Right ventricle myocardium superior (tissue), 1 donor: Measurements from ENCODE around the gene TICRR. TPM values are rescaled to one million over a fixed set of nuclear protein-coding genes. Genes with fewer than 3 reads are reported as not detected.
"Not testable (repeated sequence)": the region's sequence is repeated elsewhere in the genome, so short reads cannot be mapped to it uniquely, and the experiment has no call there.

Experiments used
- ATAC-seq: fragments of 200-7000 bp; cut with Tn5 transposase; one replicate; pipeline ENCODE4 v1.9.1; 2020; ENCODE audit warnings: mild to moderate bottlenecking; ENCODE audit not compliant: poor library complexity
- DNase-seq: peaks from one replicate; pipeline ENCODE4 v3.0.0-alpha.2; 2020
- intact Hi-C: fragments of 100-400 bp; cut with DNase I; formaldehyde crosslinking; loops from one replicate; pipeline ENCODE4 v1.11.2; 2022
- long read RNA-seq: library from polyadenylated mRNA; unstranded; transcript quantifications from one replicate; pipeline ENCODE4 v2.0.0, GENCODE V29; 2021
- total RNA-seq: library from RNA; stranded (reverse); fragmentation: NEBNext Ultra II Directional; extraction: Animal tissue kit (Norgen Biotek cat#: 25700); gene quantifications from one replicate; pipeline ENCODE4 v1.2.1, GENCODE V29; 2021
- donor health status: DM: no; HTN: yes; CAD: no; lungs with severe emphysema.

Gene TICRR, protein sequence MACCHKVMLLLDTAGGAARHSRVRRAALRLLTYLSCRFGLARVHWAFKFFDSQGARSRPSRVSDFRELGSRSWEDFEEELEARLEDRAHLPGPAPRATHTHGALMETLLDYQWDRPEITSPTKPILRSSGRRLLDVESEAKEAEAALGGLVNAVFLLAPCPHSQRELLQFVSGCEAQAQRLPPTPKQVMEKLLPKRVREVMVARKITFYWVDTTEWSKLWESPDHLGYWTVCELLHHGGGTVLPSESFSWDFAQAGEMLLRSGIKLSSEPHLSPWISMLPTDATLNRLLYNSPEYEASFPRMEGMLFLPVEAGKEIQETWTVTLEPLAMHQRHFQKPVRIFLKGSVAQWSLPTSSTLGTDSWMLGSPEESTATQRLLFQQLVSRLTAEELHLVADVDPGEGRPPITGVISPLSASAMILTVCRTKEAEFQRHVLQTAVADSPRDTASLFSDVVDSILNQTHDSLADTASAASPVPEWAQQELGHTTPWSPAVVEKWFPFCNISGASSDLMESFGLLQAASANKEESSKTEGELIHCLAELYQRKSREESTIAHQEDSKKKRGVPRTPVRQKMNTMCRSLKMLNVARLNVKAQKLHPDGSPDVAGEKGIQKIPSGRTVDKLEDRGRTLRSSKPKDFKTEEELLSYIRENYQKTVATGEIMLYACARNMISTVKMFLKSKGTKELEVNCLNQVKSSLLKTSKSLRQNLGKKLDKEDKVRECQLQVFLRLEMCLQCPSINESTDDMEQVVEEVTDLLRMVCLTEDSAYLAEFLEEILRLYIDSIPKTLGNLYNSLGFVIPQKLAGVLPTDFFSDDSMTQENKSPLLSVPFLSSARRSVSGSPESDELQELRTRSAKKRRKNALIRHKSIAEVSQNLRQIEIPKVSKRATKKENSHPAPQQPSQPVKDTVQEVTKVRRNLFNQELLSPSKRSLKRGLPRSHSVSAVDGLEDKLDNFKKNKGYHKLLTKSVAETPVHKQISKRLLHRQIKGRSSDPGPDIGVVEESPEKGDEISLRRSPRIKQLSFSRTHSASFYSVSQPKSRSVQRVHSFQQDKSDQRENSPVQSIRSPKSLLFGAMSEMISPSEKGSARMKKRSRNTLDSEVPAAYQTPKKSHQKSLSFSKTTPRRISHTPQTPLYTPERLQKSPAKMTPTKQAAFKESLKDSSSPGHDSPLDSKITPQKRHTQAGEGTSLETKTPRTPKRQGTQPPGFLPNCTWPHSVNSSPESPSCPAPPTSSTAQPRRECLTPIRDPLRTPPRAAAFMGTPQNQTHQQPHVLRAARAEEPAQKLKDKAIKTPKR (N-terminal part only)
- 0.05 TPM for total RNA-seq
- long read RNA-seq, result 0 reads

DNA sequence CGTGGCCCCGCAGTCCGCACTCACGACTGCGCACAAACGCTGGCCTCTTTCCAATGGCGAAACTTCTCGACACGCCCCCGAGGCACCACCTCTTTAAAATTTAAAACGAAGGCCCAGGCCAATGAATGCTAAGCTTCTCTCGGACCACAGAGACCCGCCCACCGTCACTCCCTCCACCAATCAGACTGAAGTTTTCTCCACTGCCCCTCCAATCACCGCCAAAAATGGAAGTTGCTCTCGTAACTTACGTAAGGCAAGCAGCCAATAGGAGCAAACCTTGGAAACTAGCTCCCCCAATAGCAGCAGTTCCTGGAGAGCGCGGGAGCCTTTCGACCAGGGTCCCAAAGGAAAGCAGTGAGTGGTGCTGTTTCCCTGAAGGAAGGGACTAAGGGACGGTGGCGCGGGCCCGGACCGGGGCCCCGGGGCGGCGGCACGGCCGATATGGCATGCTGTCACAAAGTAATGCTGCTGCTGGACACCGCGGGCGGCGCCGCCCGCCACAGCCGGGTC is at the start of gene TICRR:
Gene TICRR, plus strand, starts transcription at position 324 of the 510 bp plus-strand sequence. Its CDS starts 118 bp downstream, at position 442.
- peak; percentile 99 for ATAC-seq
- intact Hi-C loops, result no loop called here
- peak; percentile 95 for DNase-seq

- intact Hi-C loops, result no loop called here
- DNase-seq, result no peak
- no peak for ATAC-seq
Observed at GRCh38 chr15:89526181-89526580, 49.1 kb upstream of the TICRR start.

DNA sequence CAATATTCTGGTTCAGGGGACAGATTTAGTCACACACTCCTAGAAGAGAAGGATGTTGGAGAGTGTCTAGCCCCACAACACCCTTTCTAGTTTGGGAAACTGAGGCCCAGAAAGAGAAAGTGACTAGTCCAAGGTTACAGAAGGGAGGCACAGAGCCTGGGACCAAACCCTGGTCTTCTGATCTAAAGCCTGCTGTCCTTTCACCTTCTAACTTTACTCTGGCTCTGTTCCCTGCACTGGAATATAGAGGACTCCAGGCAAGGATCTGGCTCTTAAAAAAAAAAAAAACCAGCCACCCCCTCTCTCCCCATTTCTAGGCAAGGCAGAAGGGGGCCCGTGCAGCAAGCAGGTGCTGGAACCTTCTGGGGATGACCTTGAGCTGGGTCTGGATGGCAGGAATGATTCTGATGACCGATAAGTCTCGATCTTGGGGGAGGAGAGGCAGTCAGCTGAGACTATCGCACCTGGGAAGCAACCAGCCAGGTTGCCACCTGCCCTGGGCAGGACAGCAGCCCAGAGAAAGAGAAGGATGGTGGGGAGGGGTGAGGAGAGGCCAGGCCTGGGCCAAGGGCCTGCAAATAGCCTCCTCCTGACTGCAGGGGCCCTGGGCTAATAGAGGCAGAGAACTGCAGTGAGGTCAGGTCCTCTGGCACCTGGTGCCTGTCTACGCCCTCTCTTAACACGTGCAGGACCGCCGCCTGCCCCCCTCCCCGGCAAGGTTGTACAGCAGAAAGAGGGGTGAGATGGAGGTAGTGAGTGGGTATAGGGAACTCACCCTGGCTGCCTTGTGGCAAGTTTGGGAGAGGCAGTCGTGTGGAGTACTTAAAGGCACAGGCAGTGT is 48.4 kb upstream of the TICRR start:
- no peak for ATAC-seq
- intact Hi-C loops, result no loop called here
- DNase-seq, result no peak

DNA sequence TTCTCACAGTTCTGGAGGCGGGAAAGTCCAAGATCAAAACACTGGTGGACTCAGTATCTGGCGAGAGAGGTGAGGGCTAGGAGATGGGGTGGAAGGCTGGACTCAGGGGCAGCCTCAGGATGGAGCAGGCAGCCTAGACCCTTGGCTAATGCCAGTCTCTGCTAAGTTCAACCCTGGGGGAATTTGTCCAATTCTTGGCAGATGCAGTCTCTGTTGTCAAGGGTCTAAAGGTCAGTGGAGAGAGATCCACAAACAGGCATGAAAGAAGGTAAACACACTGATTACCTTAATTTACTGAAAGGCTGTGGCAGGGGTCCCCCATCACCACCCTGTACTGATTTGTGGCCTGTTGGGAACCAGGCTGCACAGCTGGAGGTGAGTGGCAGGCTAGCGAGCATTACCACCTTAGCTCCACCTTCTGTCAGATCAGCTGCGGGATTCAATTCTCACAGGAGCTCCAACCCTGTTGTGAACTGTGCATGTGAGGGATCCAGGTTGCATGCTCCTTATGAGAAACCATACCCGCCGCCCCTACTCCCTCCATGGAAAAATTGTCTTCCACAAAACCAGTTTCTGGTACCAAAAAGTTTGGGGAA is 46.4 kb upstream of the TICRR start:
- DNase-seq, result no peak
- intact Hi-C loops, result no loop called here
- ATAC-seq, result no peak

GRCh38 chr15:89530976-89531375 is 44.3 kb upstream of the TICRR start:
- DNase-seq (no peak), ATAC-seq (no peak)
- intact Hi-C loops, result no loop called here

DNA sequence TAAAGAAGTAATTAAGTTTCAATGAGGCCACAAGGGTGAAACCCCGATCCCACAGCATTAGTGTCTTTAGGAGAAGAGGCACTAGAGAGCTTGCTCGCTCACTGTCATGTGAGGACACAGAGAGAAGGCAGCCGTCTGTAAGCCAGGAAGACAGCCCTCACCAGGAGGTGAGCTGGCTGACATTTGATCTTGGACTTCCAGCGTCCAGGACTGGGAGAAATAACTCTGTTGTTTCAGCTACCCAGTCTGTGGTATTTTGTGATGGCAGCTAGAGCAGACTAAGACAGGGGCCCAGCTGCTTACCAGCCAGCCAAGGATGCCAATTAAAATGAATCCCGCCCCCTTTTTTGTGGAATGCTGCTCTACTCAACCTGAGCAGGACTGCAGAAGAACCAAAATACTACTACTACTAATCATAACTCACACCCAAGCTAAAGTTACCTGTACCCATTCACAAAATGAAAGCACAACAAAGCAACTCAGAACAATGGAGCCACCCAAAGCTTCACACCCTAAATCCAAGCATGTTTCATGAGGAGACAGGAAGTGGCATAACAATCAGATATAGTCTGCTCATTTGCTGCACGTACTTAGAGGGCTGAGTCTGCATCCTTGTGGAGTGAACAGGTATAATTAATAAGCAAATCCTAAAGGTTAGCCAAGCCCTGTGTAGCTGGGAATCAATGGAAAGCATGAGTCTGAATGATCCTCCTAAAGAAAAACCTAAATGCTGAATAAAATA is 43.3 kb upstream of the TICRR start:
- ATAC-seq, result no peak
- intact Hi-C loops, result no loop called here
- DNase-seq, result no peak

DNA sequence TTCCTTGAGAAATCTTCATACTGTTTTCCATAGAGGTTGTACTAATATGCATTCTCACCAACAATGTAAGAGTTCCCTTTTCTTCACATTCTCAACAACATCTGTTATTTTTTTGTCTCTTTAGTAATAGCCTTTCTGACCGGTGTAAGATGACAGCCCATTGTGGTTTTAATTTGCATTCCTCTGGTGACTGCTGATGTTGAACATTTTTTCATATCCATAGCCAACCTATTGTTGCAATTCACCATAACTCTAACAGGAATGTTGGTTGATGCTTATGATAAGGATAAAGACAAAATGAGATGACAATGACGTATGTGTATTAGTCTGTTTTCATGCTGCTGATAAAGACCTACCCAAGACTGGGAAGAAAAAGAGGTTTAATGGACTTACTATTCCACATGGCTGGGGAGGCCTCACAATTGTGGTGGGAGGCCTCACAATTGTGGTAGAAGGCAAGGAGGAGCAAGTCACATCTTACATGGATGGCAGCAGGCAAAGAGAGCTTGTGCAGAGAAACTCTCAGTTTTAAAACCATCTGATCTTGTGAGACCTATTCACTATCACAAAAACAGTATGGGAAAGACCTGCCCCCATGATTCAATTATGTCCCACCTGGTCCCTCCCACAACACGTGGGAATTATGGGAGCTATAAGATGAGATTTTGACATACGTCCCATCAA is 41.3 kb upstream of the TICRR start:
- no peak for DNase-seq
- intact Hi-C loops, result no loop called here
- ATAC-seq, result no peak

- DNase-seq (no peak), ATAC-seq (no peak)
- intact Hi-C loops, result no loop called here
Observed at GRCh38 chr15:89539027-89539426, 36.2 kb upstream of the TICRR start.

- no peak for ATAC-seq
- intact Hi-C loops, result no loop called here
- DNase-seq, result no peak
Observed at GRCh38 chr15:89542369-89542768, 32.9 kb upstream of the TICRR start.

DNA sequence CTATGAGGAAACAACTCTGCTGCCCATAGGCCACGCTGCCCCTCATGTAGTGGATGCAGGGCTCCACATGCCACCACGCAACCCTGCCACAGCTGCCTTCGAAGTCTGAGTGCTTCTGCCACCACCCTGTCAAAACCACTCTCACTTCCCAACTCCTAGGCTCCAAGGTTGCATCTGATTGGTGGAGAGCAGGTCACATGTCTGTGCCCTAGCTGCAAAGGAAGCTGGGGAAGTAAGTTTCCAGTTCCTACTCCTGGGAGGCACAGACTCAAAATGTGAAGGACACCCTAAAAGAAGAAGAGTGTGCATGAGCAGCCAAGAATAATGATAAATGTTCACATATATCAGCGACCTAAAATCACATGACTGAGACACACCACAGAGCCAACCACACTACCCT is 31.9 kb upstream of the TICRR start:
- intact Hi-C loops, result no loop called here
- ATAC-seq (no peak), DNase-seq (no peak)

- DNase-seq, intact Hi-C loops, ATAC-seq: not testable (repeated sequence)
Observed at GRCh38 chr15:89549138-89549537, 26.1 kb upstream of the TICRR start.

- DNase-seq (no peak), ATAC-seq (no peak)
- intact Hi-C loops, result no loop called here
Observed at GRCh38 chr15:89550427-89550826, 24.8 kb upstream of the TICRR start.

DNA sequence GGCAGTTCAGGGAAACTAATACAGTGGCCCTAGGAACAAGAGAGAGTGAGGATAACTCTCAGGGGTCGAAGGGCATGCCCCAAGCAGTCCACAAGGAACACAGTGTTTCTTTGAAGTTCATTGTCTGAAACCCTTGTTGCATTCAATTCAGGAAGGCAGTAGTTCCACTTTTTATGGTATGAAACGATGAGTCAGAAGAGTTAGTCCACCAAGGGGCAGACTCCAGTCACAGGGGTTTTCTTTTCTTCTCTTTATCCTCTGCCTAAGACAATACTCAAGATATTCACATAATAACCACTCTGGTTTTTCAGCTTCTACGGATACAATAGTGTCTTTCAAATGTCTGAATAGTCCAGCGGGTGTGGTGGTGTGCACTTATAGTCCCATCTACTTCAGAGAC is 23.7 kb upstream of the TICRR start:
- intact Hi-C loops, result no loop called here
- DNase-seq (no peak), ATAC-seq (no peak)

DNA sequence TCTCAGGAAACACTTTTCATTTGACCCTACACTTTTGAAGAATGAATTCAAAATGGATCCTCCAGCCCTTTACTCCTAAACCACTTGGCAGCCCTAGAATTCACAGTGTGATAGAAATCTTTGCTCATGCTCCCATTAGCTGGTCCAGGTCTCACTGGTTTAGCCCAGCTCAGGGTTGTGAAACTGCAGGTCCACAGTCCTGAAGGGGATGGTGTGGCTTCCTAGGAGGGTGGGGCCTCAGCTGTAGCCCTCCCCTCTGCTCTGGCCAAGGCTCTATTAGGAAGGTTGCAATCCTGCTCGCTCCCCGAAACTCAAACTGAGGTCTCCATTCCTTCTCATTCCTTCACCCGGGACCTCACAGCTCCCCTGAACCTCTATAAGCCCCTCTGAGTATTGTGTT is 21.6 kb upstream of the TICRR start:
- ATAC-seq (no peak), DNase-seq (no peak)
- intact Hi-C loops, result no loop called here

DNA sequence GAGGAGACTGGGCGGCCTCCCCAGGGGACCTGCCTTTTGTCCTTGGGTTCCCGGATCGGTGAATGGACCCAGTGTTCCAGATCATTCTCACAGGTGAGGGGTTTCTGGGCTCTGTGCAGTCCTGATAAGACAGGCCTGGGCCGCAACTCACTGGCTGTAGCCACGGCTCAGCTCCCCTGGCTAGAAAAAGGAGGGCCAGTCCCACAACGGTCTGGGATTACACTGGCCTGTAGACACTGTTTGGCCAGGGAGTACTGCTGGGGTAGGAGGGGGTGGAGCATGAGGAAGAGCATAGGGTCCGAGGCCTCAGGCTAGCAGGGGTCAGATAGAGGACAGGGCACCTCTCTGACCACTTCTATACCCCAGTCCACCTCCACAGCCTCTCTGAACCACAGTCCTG is 21.0 kb upstream of the TICRR start:
- intact Hi-C loops, result no loop called here
- no peak for ATAC-seq
- DNase-seq, result no peak

DNA sequence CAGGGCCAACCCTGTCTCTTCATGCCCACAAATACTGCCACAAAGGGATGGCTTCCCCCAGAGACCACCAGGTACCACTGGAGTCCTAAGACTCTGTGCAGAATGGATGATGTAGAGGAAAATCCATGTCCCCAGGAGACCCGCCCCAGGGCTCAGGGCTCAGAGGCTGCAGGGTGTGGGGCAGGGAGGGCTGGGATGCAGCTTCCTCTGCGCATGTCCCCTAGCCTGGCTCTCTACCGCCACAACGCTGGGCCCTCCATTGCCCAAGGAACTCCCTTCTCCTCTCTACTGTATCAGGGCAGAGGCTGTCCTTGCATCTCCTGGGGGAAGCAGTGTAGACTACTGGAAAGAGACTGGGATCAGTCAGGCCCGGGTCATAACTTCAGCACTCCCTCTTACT is 19.5 kb upstream of the TICRR start:
- no peak for ATAC-seq
- intact Hi-C loops, result loop anchor here (5.0 kb wide), 1 partner anchor 198 kb away; no protein-coding TSS in a partner anchor

More for the DNA sequence above, 19.5 kb upstream of the TICRR start:
- DNase-seq, result no peak
